Activated T-helper 9 cell treated with anti-CD3 and anti-CD28 coated beads, Interleukin-2, amount 50 U/mL, for 16 hours (primary cell): ENCODE measurements around the gene NXPE4.
"Not testable (repeated sequence)": the region's sequence is repeated elsewhere in the genome, so short reads cannot be mapped to it uniquely, and the experiment has no call there.

Source experiments
- DNase-seq: peaks from one replicate; pipeline ENCODE4 v3.0.0-alpha.2; 2020; ENCODE audit warnings: low read depth

Gene NXPE4

GRCh38 chr11:114595571-114595970, at the start of gene NXPE4:
Gene NXPE4 (minus strand): TSS chr11:114595786. CDS start chr11:114594759, 1,027 bp downstream.
- DNase-seq: no peak

GRCh38 chr11:114639440-114639839, 43.9 kb upstream of the NXPE4 start:
- not testable (repeated sequence) for DNase-seq

- not testable (repeated sequence) for DNase-seq
These were observed 35.9 kb upstream of the NXPE4 start for GRCh38 chr11:114631445-114631965.

- no peak for DNase-seq
These were observed 29.7 kb upstream of the NXPE4 start for GRCh38 chr11:114625294-114625693.

- DNase-seq: no peak
These were observed 29.0 kb upstream of the NXPE4 start for GRCh38 chr11:114624455-114625207.

GRCh38 chr11:114623720-114624119, 28.1 kb upstream of the NXPE4 start:
- no peak for DNase-seq

- no peak for DNase-seq
These were observed 27.3 kb upstream of the NXPE4 start for GRCh38 chr11:114622858-114623257.

- no peak for DNase-seq
These were observed 26.6 kb upstream of the NXPE4 start for GRCh38 chr11:114621950-114622809.

GRCh38 chr11:114621072-114621471, 25.5 kb upstream of the NXPE4 start:
- DNase-seq: no peak

- DNase-seq: no peak
These were observed 24.1 kb upstream of the NXPE4 start for GRCh38 chr11:114619659-114620173.

GRCh38 chr11:114618139-114618538, 22.6 kb upstream of the NXPE4 start:
- no peak for DNase-seq

GRCh38 chr11:114617157-114618124, 21.9 kb upstream of the NXPE4 start:
- no peak for DNase-seq

GRCh38 chr11:114616516-114616915, 20.9 kb upstream of the NXPE4 start:
- DNase-seq: no peak

- DNase-seq: no peak
These were observed 20.1 kb upstream of the NXPE4 start for GRCh38 chr11:114615448-114616361.

- DNase-seq: no peak
These were observed 18.6 kb upstream of the NXPE4 start for GRCh38 chr11:114614127-114614720.

- not testable (repeated sequence) for DNase-seq
These were observed 17.5 kb upstream of the NXPE4 start for GRCh38 chr11:114613094-114613493.

- DNase-seq: no peak
These were observed 17.1 kb upstream of the NXPE4 start for GRCh38 chr11:114612686-114613085.

GRCh38 chr11:114612199-114612598, 16.6 kb upstream of the NXPE4 start:
- not testable (repeated sequence) for DNase-seq

GRCh38 chr11:114610984-114611944, 15.7 kb upstream of the NXPE4 start:
- no peak for DNase-seq
